Breast epithelium (tissue), 4 donors: ENCODE measurements around the gene CAMLG. TPM values are rescaled to one million over a fixed set of nuclear protein-coding genes. Genes with fewer than 3 reads are reported as not detected.
"Not testable (repeated sequence)": the region's sequence is repeated elsewhere in the genome, so short reads cannot be mapped to it uniquely, and the experiment has no call there.

Experiments
- DNase-seq, 2 donors: peaks; one replicate each; pipeline ENCODE4 v3.0.0-alpha.2; 2019; ENCODE audit warnings: low spot score in 2 of 2
- H3K27ac ChIP-seq, 2 donors: fragments of 200-600 bp; sonication (generic) in 1 of 2; one replicate each; pipeline ENCODE4 v1.5.1; 2016 to 2019; ENCODE audit warnings: mild to moderate bottlenecking in 1 of 2
- H3K27me3 ChIP-seq, 2 donors: fragments of 200-600 bp; sonication (generic) in 1 of 2; one replicate each; pipeline versions ENCODE4 v1.5.1 to v1.6.0; 2017 to 2019; ENCODE audit warnings: control low read depth in 1 of 2, mild to moderate bottlenecking in 1 of 2
- H3K36me3 ChIP-seq: fragments of 200-600 bp; one replicate; pipeline ENCODE4 v1.5.1; 2019
- H3K4me1 ChIP-seq, 2 donors: fragments of 200-600 bp; sonication (generic); one replicate each; pipeline ENCODE4 v1.5.1; 2016 to 2019; ENCODE audit warnings: control low read depth in 1 of 2
- H3K4me3 ChIP-seq, 3 donors: fragments of 200-600 bp; sonication (generic); 1 replicate in 2 of 3; 2 replicates in 1 of 3; pipeline ENCODE4 v1.5.1; 2016 to 2019; ENCODE audit warnings: mild to moderate bottlenecking in 3 of 3, moderate library complexity in 2 of 3
- H3K9me3 ChIP-seq, 2 donors: fragments of 200-600 bp; sonication (generic) in 1 of 2; one replicate each; pipeline ENCODE4 v1.5.1; 2016 to 2019; ENCODE audit warnings: control low read depth in 1 of 2
- CTCF ChIP-seq, 3 donors: fragments of 450-650 bp; IDR thresholded peaks; one replicate each; pipeline ENCODE4 v1.5.1; 2016 to 2017; ENCODE audit warnings: antibody characterized with exemption in 3 of 3, mild to moderate bottlenecking in 3 of 3, moderate library complexity in 3 of 3
- POLR2A ChIP-seq: fragments of 450-650 bp; IDR thresholded peaks from one replicate; pipeline ENCODE4 v1.6.1; 2016; ENCODE audit warnings: antibody characterized with exemption, mild to moderate bottlenecking, moderate library complexity
- POLR2AphosphoS5 ChIP-seq, 3 donors: sonication (generic); formaldehyde crosslinking; IDR thresholded peaks; one replicate each; pipeline ENCODE4 v1.6.1; 2017; ENCODE audit warnings: antibody characterized with exemption in 3 of 3
- intact Hi-C: fragments of 100-400 bp; cut with DNase I; formaldehyde crosslinking; loops from one replicate; pipeline ENCODE4 v1.15.1; 2023; ENCODE audit warnings: low total_unique reads
- total RNA-seq, 3 donors: library from RNA; depleted of rRNA; stranded (reverse); fragments of >200 nt; gene quantifications; one replicate each; pipeline ENCODE4 v1.1.0, GENCODE V29; 2016

Gene CAMLG
- 10 to 100 TPM; 41.4 to 57.4 (median 53.4) TPM for total RNA-seq

GRCh38 chr5:134738133-134738962, at the start of gene CAMLG:
Gene CAMLG (plus strand): TSS chr5:134738548. CDS start chr5:134738621, 73 bp downstream.
- Histone ChIP-seq H3K27ac (peak within 1 kb of the TSS; percentile 96 to 98), H3K36me3 (no peaks in the 10 kb centered on the region), H3K27me3 (no peaks in the 10 kb centered on the region), H3K4me3 (peak within 1 kb of the TSS; percentile 82 to 92 (median 88)), H3K9me3 (no peaks in the 10 kb centered on the region), H3K4me1 (peaks cover 4 to 7% of the 10 kb centered on the region in 2 donors)
- intact Hi-C loops = no loop called here
- peak; percentile 94 to 95 for DNase-seq
- TF ChIP-seq POLR2AphosphoS5 (IDR thresholded peaks at IDR 0.05) = peak; percentile 86 to 96 (median 88)
- TF ChIP-seq CTCF (IDR thresholded peaks at IDR 0.05) = peak in 2 of 3 donors; percentile 41 to 52
- peak; percentile 80 for TF ChIP-seq POLR2A

- H3K9me3 ChIP-seq, DNase-seq, H3K4me3 ChIP-seq, H3K4me1 ChIP-seq, H3K36me3 ChIP-seq, H3K27me3 ChIP-seq, intact Hi-C loops, H3K27ac ChIP-seq: not testable (repeated sequence)
Measured at GRCh38 chr5:134690144-134690543, 48.2 kb upstream of the CAMLG start.

- Histone ChIP-seq H3K36me3 (peaks cover 3% of the 10 kb centered on the region), H3K9me3 (no peaks in the 10 kb centered on the region), H3K4me3 (no peak overlapping the region), H3K4me1 (no peaks in the 10 kb centered on the region), H3K27me3 (no peaks in the 10 kb centered on the region), H3K27ac (no peak overlapping the region)
- DNase-seq = no peak
- no peak for TF ChIP-seq POLR2A
- TF ChIP-seq CTCF (IDR thresholded peaks at IDR 0.05) = no peak
- no peak for TF ChIP-seq POLR2AphosphoS5 (IDR thresholded peaks at IDR 0.05)
- intact Hi-C loops = no loop called here
Measured at GRCh38 chr5:134692722-134693121, 45.6 kb upstream of the CAMLG start.

GRCh38 chr5:134708301-134708700, 30.0 kb upstream of the CAMLG start:
- Histone ChIP-seq H3K4me3 (no peak overlapping the region), H3K27me3 (no peaks in the 10 kb centered on the region), H3K27ac (no peak overlapping the region), H3K36me3 (no peaks in the 10 kb centered on the region), H3K9me3 (no peaks in the 10 kb centered on the region), H3K4me1 (no peaks in the 10 kb centered on the region)
- intact Hi-C loops = loop anchor here (5.0 kb wide), 1 partner anchor 676 kb away; no protein-coding TSS in a partner anchor
- DNase-seq = no peak
- TF ChIP-seq POLR2AphosphoS5 (IDR thresholded peaks at IDR 0.05) (no peak), POLR2A (no peak), CTCF (IDR thresholded peaks at IDR 0.05) (no peak)

GRCh38 chr5:134714120-134714519, 24.2 kb upstream of the CAMLG start:
- Histone ChIP-seq H3K4me1 (no peaks in the 10 kb centered on the region), H3K27ac (no peak overlapping the region), H3K36me3 (no peaks in the 10 kb centered on the region), H3K4me3 (no peak overlapping the region), H3K27me3 (no peaks in the 10 kb centered on the region), H3K9me3 (no peaks in the 10 kb centered on the region)
- no peak for DNase-seq
- intact Hi-C loops = no loop called here
- TF ChIP-seq POLR2A (no peak), POLR2AphosphoS5 (IDR thresholded peaks at IDR 0.05) (no peak), CTCF (IDR thresholded peaks at IDR 0.05) (no peak)
